ENCODE results near the gene FOS.

FOS gene

GRCh38 chr14:75252254-75252837 lies 26.3 kb upstream of the FOS start:
- no peak for DNase-seq

GRCh38 chr14:75254381-75254822 lies 24.2 kb upstream of the FOS start:
- DNase-seq, result no peak

GRCh38 chr14:75254901-75255584 lies 23.6 kb upstream of the FOS start:
- no peak for DNase-seq

GRCh38 chr14:75258079-75258802 lies 20.4 kb upstream of the FOS start:
- no peak for DNase-seq

- DNase-seq, result peak; percentile 99
Observed at GRCh38 chr14:75258803-75259509, 19.7 kb upstream of the FOS start.

- no peak for DNase-seq
Observed at GRCh38 chr14:75259510-75259855, 19.1 kb upstream of the FOS start.

GRCh38 chr14:75260025-75260763 lies 18.4 kb upstream of the FOS start:
- DNase-seq, result no peak

DNA sequence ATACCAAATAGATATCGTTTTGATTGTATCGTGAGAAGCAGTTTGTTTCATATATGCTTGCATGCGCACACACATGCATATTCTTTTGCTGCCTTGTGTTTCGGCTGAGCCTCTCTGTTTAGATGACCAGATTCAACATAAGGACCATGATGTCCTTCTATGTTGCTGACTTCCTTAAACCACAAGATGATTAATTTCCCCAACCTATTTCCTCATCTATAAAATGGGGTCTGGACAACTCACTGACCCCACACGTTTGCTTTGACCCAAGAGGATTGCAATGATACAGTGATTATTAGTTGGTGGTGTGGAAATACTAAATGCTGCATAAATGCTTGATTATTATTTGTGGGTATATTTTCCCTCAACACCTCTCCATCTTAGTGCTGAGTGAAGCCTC lies 16.8 kb upstream of the FOS start:
- no peak for DNase-seq

GRCh38 chr14:75262641-75263040 lies 16.0 kb upstream of the FOS start:
- DNase-seq, result no peak

- no peak for DNase-seq
Observed at GRCh38 chr14:75264036-75264435, 14.6 kb upstream of the FOS start.

- DNase-seq, result no peak
Observed at GRCh38 chr14:75267141-75267721, 11.4 kb upstream of the FOS start.

DNA sequence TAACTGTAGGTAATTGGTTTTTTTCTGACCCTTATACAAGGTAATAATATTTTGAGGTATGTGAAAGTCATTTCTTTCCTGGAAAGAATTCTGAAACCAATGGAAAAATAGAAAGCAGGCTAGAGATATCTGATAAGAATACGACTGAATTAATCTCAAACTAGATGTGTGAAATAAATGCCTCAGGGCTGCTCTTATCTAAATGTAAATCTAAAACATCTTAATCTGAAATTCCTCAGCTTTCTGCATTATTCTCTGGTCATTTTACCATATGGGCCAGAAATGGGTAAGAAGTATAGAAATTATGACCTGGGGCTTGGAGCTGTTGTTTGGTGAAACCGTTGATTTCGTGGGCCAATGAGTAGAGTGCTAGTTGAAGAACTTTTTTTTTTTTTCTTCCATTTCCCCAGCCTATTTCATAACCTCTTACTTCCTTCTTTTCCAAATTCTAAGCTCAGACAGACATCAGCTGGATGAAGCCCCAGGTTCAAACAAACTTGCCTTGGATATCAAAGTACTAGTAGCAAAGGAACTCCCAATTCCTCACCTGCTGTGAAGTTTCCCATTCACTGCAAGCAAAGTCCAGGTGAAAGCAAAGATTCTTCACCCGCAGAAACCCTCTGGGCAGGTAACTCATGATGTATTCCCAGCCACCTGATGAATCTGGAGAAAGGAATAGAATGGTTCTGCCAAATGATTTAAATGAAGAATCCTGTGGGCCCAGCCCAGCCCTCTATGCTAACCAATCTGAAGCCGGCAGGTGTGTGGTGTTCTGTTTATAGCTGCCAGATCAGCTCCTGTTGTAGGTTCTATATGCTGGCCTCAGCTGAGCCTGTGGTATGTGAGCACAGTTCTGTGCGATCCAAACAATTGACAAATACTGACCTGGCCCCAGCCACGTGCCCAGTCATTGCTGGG lies 9.7 kb upstream of the FOS start:
- DNase-seq, result no peak

GRCh38 chr14:75271514-75271913 lies 7.1 kb upstream of the FOS start:
- DNase-seq, result no peak

GRCh38 chr14:75273272-75274049 lies 5.2 kb upstream of the FOS start:
- no peak for DNase-seq

DNA sequence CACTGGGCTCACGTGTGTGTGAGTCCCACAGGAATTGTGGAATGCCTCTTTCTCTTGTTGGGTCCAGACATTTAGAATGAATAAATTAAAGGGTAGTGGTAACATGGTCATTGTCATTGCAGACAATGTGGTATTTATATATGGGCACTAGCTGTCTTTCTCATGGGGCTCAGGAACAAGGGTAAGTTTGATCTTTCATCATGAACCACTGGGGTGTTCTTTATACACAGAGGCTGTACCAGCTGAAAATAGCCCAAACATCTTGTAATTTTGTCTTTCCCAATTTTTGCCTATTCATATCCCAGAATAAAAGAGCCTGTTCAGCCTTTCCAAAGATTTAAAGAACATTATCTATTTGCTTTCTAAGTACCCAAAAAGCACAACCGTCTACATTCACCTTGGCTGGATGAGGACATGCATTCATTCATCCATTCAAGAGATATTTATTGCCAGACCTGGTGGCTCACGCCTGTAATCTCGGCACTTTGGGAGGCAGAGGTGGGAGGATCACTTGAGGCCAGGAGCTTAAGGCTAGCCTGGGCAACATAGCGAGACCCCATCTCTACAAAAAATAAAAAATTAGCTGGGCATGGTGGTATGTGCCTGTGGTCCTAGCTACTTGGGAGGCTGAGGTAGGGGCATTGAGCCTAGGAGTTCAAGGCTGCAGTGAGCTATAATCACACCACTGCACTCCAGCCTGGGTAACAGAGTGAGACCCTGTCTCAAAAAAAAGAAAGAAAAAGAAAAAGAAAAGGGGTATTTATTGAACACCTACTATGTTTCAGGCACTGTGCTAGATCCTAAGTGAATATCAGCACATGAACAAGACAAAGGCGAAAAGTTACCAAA lies 4.4 kb upstream of the FOS start:
- no peak for DNase-seq

DNA sequence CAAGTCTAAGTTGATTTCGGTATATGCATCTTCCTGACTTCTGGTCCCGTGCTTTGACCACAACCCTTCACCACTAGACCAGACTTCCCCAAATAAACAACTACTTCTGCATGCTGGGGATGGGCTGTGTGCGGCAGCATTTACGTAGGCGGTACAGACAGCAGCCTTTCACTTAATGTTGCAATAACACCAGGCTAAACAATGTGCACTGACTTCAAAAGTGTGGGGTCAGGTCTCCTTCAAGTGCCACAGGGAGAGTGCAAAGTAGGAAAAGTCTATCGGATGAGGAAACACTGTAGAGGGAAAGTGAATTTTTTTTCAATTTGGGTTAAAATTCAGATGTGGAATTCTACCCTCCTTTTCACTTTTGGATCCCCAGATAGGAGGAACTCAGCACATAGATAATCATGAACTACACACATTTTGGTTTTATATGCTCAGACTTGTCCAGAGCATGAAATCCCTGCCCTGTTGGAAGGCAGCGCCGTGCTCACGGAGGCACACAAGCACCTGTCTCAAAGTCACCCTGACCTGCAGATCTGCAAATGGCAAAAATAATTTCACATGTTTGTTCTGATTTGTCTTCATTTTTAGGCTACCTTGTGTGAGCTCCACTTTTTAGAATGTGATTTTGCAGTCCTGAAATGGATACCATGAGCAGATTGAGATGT lies 3.6 kb upstream of the FOS start:
- DNase-seq, result no peak

- DNase-seq, result no peak
Observed at GRCh38 chr14:75275598-75275997, 3.0 kb upstream of the FOS start.

- DNase-seq, result peak; percentile 49
Observed at GRCh38 chr14:75277008-75277814, 1.4 kb upstream of the FOS start.
